ENCODE measurements around the gene CFAP20DC. TPM values are rescaled to one million over a fixed set of nuclear protein-coding genes. Genes with fewer than 3 reads are reported as not detected.
"Not testable (repeated sequence)": the region's sequence is repeated elsewhere in the genome, so short reads cannot be mapped to it uniquely, and the experiment has no call there.

Gene CFAP20DC
- total RNA-seq, 1 experiment from 2014 or later: 3.3 TPM

GRCh38 chr3:59017617-59017984 lies 32.2 kb downstream of the CFAP20DC start:
- no peak for DNase-seq (ENCODE audit: low read depth)

- DNase-seq (ENCODE audit: low read depth): no peak
Observed at GRCh38 chr3:59016930-59017616, 32.8 kb downstream of the CFAP20DC start.

- no peak for DNase-seq (ENCODE audit: low read depth)
Observed at GRCh38 chr3:59013611-59014010, 36.2 kb downstream of the CFAP20DC start.

- DNase-seq (ENCODE audit: low read depth): no peak
Observed at GRCh38 chr3:59006634-59007517, 42.9 kb downstream of the CFAP20DC start.

- no peak for DNase-seq (ENCODE audit: low read depth)
Observed at GRCh38 chr3:59001675-59002074, 48.1 kb downstream of the CFAP20DC start.

GRCh38 chr3:58999774-59000160 lies 50.1 kb downstream of the CFAP20DC start:
- DNase-seq (ENCODE audit: low read depth): no peak

GRCh38 chr3:58999134-58999773 lies 50.6 kb downstream of the CFAP20DC start:
- no peak for DNase-seq (ENCODE audit: low read depth)

- DNase-seq (ENCODE audit: low read depth): peak; percentile 84
Observed at GRCh38 chr3:58998476-58999117, 51.2 kb downstream of the CFAP20DC start.

- DNase-seq (ENCODE audit: low read depth): no peak
Observed at GRCh38 chr3:58996730-58997129, 53.1 kb downstream of the CFAP20DC start.

- peak; percentile 49 for DNase-seq (ENCODE audit: low read depth)
Observed at GRCh38 chr3:58994746-58995330, 55.0 kb downstream of the CFAP20DC start.

- no peak for DNase-seq (ENCODE audit: low read depth)
Observed at GRCh38 chr3:58993547-58993946, 56.3 kb downstream of the CFAP20DC start.

- no peak for DNase-seq (ENCODE audit: low read depth)
Observed at GRCh38 chr3:58991623-58992022, 58.2 kb downstream of the CFAP20DC start.

- no peak for DNase-seq (ENCODE audit: low read depth)
Observed at GRCh38 chr3:58991026-58991425, 58.8 kb downstream of the CFAP20DC start.

GRCh38 chr3:58989955-58990354 lies 59.9 kb downstream of the CFAP20DC start:
- DNase-seq (ENCODE audit: low read depth): no peak

- no peak for DNase-seq (ENCODE audit: low read depth)
Observed at GRCh38 chr3:58989163-58989562, 60.7 kb downstream of the CFAP20DC start.

GRCh38 chr3:58988041-58988440 lies 61.8 kb downstream of the CFAP20DC start:
- DNase-seq (ENCODE audit: low read depth): no peak

- DNase-seq (ENCODE audit: low read depth): no peak
Observed at GRCh38 chr3:58986654-58987053, 63.2 kb downstream of the CFAP20DC start.

GRCh38 chr3:58979840-58980239 lies 70.0 kb downstream of the CFAP20DC start:
- no peak for DNase-seq (ENCODE audit: low read depth)

GRCh38 chr3:58973796-58974195 lies 76.0 kb downstream of the CFAP20DC start:
- DNase-seq (ENCODE audit: low read depth): no peak

- not testable (repeated sequence) for DNase-seq (ENCODE audit: low read depth)
Observed at GRCh38 chr3:58967866-58968265, 82.0 kb downstream of the CFAP20DC start.

- DNase-seq (ENCODE audit: low read depth): no peak
Observed at GRCh38 chr3:58965865-58966264, 84.0 kb downstream of the CFAP20DC start.

Measured in Daoy (cell line).